ENCODE data around the gene VEGFA.

DNA sequence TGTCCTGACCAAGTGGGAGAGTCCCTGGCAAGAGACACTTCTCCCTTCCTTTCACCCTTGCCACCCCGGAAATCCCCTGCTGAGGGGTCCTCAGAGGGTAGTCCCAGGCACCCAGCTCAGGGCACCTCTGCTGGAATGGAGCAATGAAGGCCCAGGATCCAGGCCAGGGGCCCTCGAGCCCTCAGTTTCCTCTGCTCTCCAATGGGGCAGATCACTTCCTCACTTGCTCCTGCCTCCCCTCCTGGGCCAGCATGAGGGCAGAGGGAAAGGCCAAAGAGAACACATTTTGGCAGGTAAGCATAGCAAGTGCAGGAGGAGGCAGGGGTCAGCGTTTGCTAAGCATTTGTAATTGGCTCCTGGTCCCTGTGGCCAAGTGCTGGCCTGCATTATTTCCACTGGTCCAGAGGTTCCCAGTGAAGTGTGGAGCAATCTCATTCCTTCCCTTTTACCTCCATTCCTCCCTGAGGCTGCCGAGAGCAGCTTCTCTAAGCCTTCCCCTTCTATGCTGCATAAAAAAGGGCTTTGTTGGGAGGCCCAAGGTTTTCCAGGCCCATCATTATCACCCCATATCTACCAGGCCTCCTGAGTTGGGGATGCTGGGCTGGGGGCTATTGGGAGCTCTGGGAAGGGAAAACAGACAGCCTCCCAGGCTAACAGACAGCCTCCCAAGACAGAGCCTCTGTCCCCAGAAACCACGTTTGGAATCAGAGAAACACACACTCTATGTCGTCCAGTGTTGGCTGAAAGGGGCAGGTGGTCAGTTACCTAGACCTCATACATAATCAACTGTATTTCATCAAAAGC lies 28.8 kb upstream of the VEGFA start:
- TF ChIP-seq EZH2 (IDR thresholded peaks at IDR 0.05; ENCODE audit: insufficient read depth, poor library complexity, severe bottlenecking) (no peak), EZH2phosphoT487 (IDR thresholded peaks at IDR 0.05; ENCODE audit: insufficient read depth, low read depth) (no peak)

Measured in GM23248 (cell line).